ENCODE measurements around the gene BAIAP2.

GRCh38 chr17:81068411-81069134 is 33.6 kb downstream of the BAIAP2 start:
- no peak for TF ChIP-seq CTCF (IDR thresholded peaks at IDR 0.05; ENCODE audit: insufficient read depth, low read depth, low read length)
- no peak for TF ChIP-seq EZH2 (IDR thresholded peaks at IDR 0.05; ENCODE audit: insufficient read depth, low read length)
